Esophagus squamous epithelium (tissue), 5 donors: ENCODE data around the gene KDM6B. TPM values are rescaled to one million over a fixed set of nuclear protein-coding genes. Genes with fewer than 3 reads are reported as not detected.

Source experiments
- DNase-seq: peaks from one replicate; lab custom pipeline; 2025; lab: John Stamatoyannopoulos, UW
- H3K27ac ChIP-seq, 4 donors: fragments of 200-600 bp; sonication (generic); one replicate each; pipeline ENCODE4 v1.5.1; 2016 to 2019; ENCODE audit warnings: mild to moderate bottlenecking in 1 of 4
- H3K27me3 ChIP-seq, 4 donors: fragments of 200-600 bp; sonication (generic); 1 replicate in 3 of 4; 2 replicates in 1 of 4; pipeline versions ENCODE4 v1.5.1 to v1.6.0; 2017 to 2021; ENCODE audit warnings: antibody characterized with exemption in 1 of 4
- H3K36me3 ChIP-seq, 3 donors: fragments of 200-600 bp; sonication (generic); one replicate each; pipeline ENCODE4 v1.5.1; 2016 to 2019
- H3K4me1 ChIP-seq, 3 donors: fragments of 200-600 bp; sonication (generic); one replicate each; pipeline ENCODE4 v1.5.1; 2017 to 2019
- H3K4me3 ChIP-seq, 4 donors: fragments of 200-600 bp; sonication (generic); 1 replicate in 3 of 4; 2 replicates in 1 of 4; pipeline ENCODE4 v1.5.1; 2016 to 2019; ENCODE audit warnings: mild to moderate bottlenecking in 2 of 4, moderate library complexity in 1 of 4
- H3K9me3 ChIP-seq, 3 donors: fragments of 200-600 bp; sonication (generic); one replicate each; pipeline ENCODE4 v1.5.1; 2016 to 2019
- POLR2A ChIP-seq, 4 donors: fragments of 450-650 bp; IDR thresholded peaks; one replicate each; pipeline ENCODE4 v1.6.1; 2017; ENCODE audit warnings: antibody characterized with exemption in 4 of 4, mild to moderate bottlenecking in 4 of 4, moderate library complexity in 3 of 4
- WGBS, 2 donors: methylation state at CpG; one replicate each; pipeline ENCODE4 v1.1.5; 2018; 5-methylcytosine and 5-hydroxymethylcytosine counted together
- intact Hi-C: fragments of 100-400 bp; cut with DNase I; formaldehyde crosslinking; loops from one replicate; pipeline ENCODE4 v1.15.0; 2022
- total RNA-seq, 4 donors: library from RNA; depleted of rRNA; stranded (reverse); fragments of >200 nt; gene quantifications; one replicate each; pipeline ENCODE4 v1.1.0, GENCODE V29; 2016
- TF ChIP-seq, protein P1 (sequence below), 6 experiments: fragments of 450-650 bp in 4 of 6; fragments of 200-600 bp in 2 of 6; sonication (generic) in 2 of 6; IDR thresholded peaks; one replicate each; pipeline ENCODE4 v1.5.1; 2016 to 2019; ENCODE audit warnings: antibody characterized with exemption in 6 of 6, mild to moderate bottlenecking in 4 of 6, moderate library complexity in 4 of 6
- donor health status: DM: yes; HTN: yes; CAD: no.

Gene KDM6B
- total RNA-seq, 4 donors from 2014 or later: 6.7 to 14.6 (median 7.5) TPM

DNA sequence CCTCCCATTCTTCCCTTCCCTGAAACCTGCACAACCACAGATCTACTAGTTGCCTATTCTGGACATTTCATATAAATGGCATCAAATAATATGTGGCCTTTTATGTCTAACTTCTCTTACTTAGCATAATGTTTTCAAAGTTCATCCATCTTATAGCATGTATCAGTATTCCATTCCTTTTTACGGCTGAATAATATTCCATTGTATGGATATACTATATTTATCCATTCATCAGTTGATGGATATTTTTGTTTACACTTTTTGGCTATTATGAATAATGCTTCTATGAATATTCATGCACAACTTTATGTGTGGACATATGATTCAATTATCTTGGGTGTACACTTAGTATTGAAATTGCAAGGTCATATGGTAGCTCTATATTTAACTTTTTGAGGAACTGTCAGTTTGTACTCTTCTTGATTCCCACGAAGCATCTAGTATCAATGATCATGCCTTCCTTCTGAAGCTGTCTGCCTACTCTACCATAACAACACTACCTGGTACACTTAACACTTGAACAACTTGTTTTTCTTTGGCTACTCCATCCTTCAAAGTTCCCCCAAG, 41.9 kb downstream of the KDM6B start:
- no peak for DNase-seq
- peaks cover 0 to 43% (median 0%) of the 10 kb centered on the region in 3 donors for H3K36me3 ChIP-seq
- H3K9me3 ChIP-seq: no peaks in the 10 kb centered on the region
- H3K4me1 ChIP-seq: peaks cover 0 to 8% (median 0%) of the 10 kb centered on the region in 3 donors
- H3K27me3 ChIP-seq: no peaks in the 10 kb centered on the region
- intact Hi-C loops: no loop called here
- 81 to 83% methylated on average over 2 of the region's 2 CpGs for whole genome bisulfite sequencing, 2 donors
- H3K27ac ChIP-seq: no peak overlapping the region
- no peak overlapping the region for H3K4me3 ChIP-seq
- TF ChIP-seq, protein P1, sequence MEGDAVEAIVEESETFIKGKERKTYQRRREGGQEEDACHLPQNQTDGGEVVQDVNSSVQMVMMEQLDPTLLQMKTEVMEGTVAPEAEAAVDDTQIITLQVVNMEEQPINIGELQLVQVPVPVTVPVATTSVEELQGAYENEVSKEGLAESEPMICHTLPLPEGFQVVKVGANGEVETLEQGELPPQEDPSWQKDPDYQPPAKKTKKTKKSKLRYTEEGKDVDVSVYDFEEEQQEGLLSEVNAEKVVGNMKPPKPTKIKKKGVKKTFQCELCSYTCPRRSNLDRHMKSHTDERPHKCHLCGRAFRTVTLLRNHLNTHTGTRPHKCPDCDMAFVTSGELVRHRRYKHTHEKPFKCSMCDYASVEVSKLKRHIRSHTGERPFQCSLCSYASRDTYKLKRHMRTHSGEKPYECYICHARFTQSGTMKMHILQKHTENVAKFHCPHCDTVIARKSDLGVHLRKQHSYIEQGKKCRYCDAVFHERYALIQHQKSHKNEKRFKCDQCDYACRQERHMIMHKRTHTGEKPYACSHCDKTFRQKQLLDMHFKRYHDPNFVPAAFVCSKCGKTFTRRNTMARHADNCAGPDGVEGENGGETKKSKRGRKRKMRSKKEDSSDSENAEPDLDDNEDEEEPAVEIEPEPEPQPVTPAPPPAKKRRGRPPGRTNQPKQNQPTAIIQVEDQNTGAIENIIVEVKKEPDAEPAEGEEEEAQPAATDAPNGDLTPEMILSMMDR (IDR thresholded peaks at IDR 0.05): no peak
- no peak for TF ChIP-seq POLR2A (IDR thresholded peaks at IDR 0.05)

DNA sequence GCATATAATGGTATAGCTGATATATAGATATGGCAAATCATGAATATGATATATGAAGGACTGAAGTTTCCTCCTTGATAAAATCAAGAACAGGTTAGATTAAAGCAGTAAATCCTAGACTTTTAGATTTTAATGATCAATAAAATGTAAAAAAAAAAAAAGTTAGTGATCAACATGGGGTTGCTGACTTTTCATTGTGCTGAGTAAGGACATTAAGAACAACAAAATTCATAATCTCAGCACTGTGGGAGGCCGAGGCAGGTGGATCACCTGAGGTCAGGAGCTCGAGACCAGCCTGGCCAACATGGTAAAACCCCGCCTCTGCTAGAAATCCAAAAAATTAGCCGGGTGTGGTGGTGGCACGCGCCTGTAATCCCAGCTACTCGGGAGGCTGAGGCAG, 44.2 kb downstream of the KDM6B start:
- DNase-seq: no peak
- intact Hi-C loops: no loop called here
- Histone ChIP-seq H3K4me1 (peaks cover 12 to 31% (median 14%) of the 10 kb centered on the region in 3 donors), H3K4me3 (no peak overlapping the region), H3K9me3 (no peaks in the 10 kb centered on the region), H3K36me3 (peaks cover 0 to 50% (median 0%) of the 10 kb centered on the region in 3 donors), H3K27ac (no peak overlapping the region), H3K27me3 (no peaks in the 10 kb centered on the region)
- TF ChIP-seq POLR2A (IDR thresholded peaks at IDR 0.05): no peak
- TF ChIP-seq, protein P1 (IDR thresholded peaks at IDR 0.05): no peak
- WGBS, 2 donors: 88 to 93% methylated on average over 6 to 7 of the region's 7 CpGs

DNA sequence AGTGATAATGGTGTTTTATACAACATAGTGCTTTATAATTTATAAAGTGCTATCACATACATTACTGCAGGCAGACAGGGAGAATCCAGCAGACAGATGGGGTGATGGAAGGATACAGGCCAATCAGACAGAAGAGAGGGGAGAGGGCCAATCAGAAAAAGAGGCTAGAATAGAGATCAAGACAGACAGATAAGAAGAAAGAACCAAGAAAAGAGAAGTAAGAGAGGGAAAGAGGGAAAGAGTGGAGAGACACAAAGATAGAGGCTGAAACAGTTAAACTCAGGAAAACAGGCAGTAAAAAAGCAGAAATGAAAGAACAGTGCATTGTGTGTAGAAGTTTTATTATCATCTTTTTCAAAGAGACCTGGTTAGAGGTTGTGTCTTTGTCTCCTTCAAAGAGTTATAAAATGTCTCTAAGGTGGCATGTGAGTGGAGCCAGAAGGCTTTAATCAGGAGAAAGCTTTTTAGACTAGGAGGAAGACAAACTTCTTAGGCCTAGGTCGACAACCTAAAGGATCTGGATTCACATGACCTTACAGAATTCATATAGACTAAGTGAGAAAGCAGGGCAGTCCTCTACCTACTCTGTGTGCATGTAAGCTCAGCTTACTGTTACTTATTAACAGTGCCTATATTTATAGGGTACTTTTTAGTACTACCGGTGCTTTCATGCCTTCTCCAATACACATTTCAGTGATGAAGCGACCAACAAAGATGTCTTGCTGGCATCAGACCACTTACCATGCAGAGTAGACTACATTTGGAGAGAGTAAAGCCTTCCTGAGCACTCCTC, 46.3 kb downstream of the KDM6B start:
- Histone ChIP-seq H3K27me3 (no peaks in the 10 kb centered on the region), H3K27ac (peak overlapping the region in 1 of 4 donors; percentile 16), H3K36me3 (peaks cover 0 to 44% (median 0%) of the 10 kb centered on the region in 3 donors), H3K4me1 (peaks cover 14 to 44% (median 16%) of the 10 kb centered on the region in 3 donors), H3K9me3 (no peaks in the 10 kb centered on the region), H3K4me3 (no peak overlapping the region)
- DNase-seq: no peak
- no peak for TF ChIP-seq POLR2A (IDR thresholded peaks at IDR 0.05)
- TF ChIP-seq, protein P1 (IDR thresholded peaks at IDR 0.05): no peak
- 81 to 90% methylated on average over 3 of the region's 3 CpGs for WGBS, 2 donors
- intact Hi-C loops: no loop called here

DNA sequence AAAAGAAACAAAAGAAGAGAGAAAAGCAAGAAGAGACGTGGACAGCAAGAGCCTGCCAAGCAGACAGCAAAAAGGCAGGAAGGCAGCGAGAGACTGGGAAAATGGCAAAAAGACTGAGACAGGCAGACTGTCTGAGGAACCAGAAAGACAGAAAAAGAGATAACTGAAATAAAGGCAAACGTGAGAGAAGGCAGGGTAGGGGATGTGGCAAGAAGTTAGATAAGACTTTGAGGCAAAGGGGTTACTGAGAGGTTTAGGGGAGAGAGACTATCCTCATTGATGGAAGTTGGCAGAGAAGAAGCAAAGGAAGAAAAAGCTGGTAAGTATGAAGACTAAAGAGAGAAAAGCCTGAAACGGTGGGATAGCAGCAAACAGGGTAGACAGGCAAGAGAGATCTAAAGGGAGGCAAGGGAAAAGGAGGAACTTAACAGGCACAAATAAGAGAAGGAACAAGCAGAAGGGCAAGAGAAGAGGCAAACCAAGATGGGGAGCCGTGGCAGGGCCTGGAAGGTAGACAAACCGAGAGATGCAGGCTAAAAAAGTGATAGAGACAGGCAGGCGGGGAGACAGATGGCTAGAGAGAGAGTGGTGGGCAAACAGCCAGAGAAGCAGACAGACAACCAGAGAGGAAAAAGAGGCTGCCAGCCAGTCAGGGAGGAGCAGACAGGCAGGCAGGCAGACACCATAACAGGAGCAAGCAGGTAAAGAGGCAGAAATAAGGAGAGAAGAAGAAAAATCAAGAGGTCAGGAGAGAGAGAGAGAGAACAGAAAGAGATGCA, 47.4 kb downstream of the KDM6B start:
- DNase-seq: no peak
- intact Hi-C loops: no loop called here
- Histone ChIP-seq H3K4me1 (peaks cover 20 to 55% (median 24%) of the 10 kb centered on the region in 3 donors), H3K36me3 (peaks cover 0 to 39% (median 0%) of the 10 kb centered on the region in 3 donors), H3K9me3 (no peaks in the 10 kb centered on the region), H3K4me3 (no peak overlapping the region), H3K27me3 (no peaks in the 10 kb centered on the region), H3K27ac (peak overlapping the region in 2 of 4 donors; percentile 13 to 99)
- TF ChIP-seq, protein P1 (IDR thresholded peaks at IDR 0.05): no peak
- no peak for TF ChIP-seq POLR2A (IDR thresholded peaks at IDR 0.05)
- WGBS, 2 donors: 44 to 47% methylated on average over 7 of the region's 7 CpGs
